K562 (cell line): ENCODE measurements around the gene METAP1D.

Source experiments
- ZNF23 ChIP-seq: fragments of 250-450 bp; sonication (Bioruptor Pico); IDR thresholded peaks from 2 replicates; pipeline ENCODE4 v1.4.0; 2020; ENCODE audit warnings: mild to moderate bottlenecking
- TF ChIP-seq, protein P1 (sequence below): fragments of 450-650 bp; IDR thresholded peaks from one replicate; pipeline ENCODE4 v1.6.1; 2018; ENCODE audit warnings: mild to moderate bottlenecking, moderate library complexity; ENCODE audit not compliant: partially characterized antibody
- TF ChIP-seq, protein P2 (sequence below): fragments of 250-450 bp; sonication (Bioruptor Pico); IDR thresholded peaks from 2 replicates; pipeline ENCODE4 v1.5.1; 2021; ENCODE audit warnings: mild to moderate bottlenecking
- TF ChIP-seq, protein P3 (sequence below), 3 experiments: IDR thresholded peaks in 2 of 3; conservative IDR thresholded peaks in 1 of 3; 2 replicates each; pipeline ENCODE4 v1.5.1; 2011 to 2012; ENCODE audit warnings: low read length in 3 of 3, mild to moderate bottlenecking in 3 of 3, control low read depth in 2 of 3, improper control_type of control experiment in 1 of 3, inconsistent platforms in 1 of 3, low read depth in 1 of 3, mixed read lengths in 1 of 3, moderate library complexity in 1 of 3; ENCODE audit not compliant: insufficient read depth in 2 of 3

DNA sequence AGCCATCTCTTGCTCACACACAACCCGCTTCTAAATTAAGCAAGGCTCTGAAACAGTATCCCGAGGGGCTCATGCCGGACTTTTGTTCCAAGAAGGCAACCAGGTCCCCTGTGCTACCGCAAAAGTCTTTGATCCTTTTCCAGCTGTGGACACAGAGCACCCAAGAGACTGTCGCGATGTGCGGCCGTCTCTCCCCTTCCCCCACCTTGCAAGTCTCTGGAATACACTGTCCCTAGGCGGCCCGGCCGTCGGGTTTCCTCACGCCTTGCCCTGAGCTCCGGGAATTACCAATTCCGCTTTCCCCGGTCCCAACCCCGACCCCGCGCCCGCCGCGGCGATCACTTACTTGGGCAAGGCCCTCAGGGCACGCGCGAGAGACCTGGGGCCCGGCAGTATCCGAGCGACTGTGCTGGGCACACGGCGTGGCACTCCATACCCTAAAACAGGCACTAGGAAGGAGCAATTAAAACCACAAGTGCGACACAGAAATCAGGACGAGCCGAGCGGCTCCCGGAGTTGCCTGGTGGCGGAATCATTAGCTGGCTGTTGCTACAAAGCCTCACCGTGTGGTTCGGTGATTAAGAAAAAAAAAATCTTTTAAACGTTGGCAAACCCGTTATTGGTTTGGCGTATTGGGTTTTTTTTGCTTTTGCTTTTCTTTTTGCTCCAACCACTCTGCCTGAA, 83.3 kb downstream of the METAP1D start:
- TF ChIP-seq, protein P1, sequence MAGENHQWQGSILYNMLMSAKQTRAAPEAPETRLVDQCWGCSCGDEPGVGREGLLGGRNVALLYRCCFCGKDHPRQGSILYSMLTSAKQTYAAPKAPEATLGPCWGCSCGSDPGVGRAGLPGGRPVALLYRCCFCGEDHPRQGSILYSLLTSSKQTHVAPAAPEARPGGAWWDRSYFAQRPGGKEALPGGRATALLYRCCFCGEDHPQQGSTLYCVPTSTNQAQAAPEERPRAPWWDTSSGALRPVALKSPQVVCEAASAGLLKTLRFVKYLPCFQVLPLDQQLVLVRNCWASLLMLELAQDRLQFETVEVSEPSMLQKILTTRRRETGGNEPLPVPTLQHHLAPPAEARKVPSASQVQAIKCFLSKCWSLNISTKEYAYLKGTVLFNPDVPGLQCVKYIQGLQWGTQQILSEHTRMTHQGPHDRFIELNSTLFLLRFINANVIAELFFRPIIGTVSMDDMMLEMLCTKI = no peak
- TF ChIP-seq, protein P2, sequence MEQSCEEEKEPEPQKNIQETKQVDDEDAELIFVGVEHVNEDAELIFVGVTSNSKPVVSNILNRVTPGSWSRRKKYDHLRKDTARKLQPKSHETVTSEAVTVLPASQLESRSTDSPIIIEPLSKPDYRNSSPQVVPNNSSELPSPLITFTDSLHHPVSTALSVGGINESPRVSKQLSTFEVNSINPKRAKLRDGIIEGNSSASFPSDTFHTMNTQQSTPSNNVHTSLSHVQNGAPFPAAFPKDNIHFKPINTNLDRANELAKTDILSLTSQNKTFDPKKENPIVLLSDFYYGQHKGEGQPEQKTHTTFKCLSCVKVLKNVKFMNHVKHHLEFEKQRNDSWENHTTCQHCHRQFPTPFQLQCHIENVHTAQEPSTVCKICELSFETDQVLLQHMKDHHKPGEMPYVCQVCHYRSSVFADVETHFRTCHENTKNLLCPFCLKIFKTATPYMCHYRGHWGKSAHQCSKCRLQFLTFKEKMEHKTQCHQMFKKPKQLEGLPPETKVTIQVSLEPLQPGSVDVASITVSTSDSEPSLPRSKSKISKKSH (CRISPR knock-in tag) = no peak
- TF ChIP-seq, protein P3, sequence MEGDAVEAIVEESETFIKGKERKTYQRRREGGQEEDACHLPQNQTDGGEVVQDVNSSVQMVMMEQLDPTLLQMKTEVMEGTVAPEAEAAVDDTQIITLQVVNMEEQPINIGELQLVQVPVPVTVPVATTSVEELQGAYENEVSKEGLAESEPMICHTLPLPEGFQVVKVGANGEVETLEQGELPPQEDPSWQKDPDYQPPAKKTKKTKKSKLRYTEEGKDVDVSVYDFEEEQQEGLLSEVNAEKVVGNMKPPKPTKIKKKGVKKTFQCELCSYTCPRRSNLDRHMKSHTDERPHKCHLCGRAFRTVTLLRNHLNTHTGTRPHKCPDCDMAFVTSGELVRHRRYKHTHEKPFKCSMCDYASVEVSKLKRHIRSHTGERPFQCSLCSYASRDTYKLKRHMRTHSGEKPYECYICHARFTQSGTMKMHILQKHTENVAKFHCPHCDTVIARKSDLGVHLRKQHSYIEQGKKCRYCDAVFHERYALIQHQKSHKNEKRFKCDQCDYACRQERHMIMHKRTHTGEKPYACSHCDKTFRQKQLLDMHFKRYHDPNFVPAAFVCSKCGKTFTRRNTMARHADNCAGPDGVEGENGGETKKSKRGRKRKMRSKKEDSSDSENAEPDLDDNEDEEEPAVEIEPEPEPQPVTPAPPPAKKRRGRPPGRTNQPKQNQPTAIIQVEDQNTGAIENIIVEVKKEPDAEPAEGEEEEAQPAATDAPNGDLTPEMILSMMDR (IDR thresholded peaks at IDR 0.05 in 2 of 3, conservative IDR thresholded peaks at IDR 0.05 in 1 of 3; ENCODE audit: insufficient read depth in 2 of 3, low read depth in 1 of 3, low read length in 3 of 3) = no peak
- TF ChIP-seq ZNF23 (CRISPR knock-in tag) = no peak
